Measurements from ENCODE around the gene LHX1. TPM values are rescaled to one million over a fixed set of nuclear protein-coding genes. Genes with fewer than 3 reads are reported as not detected.

The LHX1 gene
- total RNA-seq, 1 donor from 2014 or later, result not detected

- DNase-seq (ENCODE audit: low spot score), result no peak
Measured at GRCh38 chr17:36939052-36939801, 2.0 kb downstream of the LHX1 start.

GRCh38 chr17:36939802-36940312 is 2.6 kb downstream of the LHX1 start:
- DNase-seq (ENCODE audit: low spot score), result no peak

- DNase-seq (ENCODE audit: low spot score), result no peak
Measured at GRCh38 chr17:36940313-36941264, 3.3 kb downstream of the LHX1 start.

- DNase-seq (ENCODE audit: low spot score), result no peak
Measured at GRCh38 chr17:36941265-36942010, 4.2 kb downstream of the LHX1 start.

- DNase-seq (ENCODE audit: low spot score), result no peak
Measured at GRCh38 chr17:36942019-36942599, 4.8 kb downstream of the LHX1 start.

GRCh38 chr17:36942631-36943125 is 5.4 kb downstream of the LHX1 start:
- no peak for DNase-seq (ENCODE audit: low spot score)

GRCh38 chr17:36943250-36944191 is 6.2 kb downstream of the LHX1 start:
- DNase-seq (ENCODE audit: low spot score), result no peak

- DNase-seq (ENCODE audit: low spot score), result no peak
Measured at GRCh38 chr17:36944553-36944952, 7.3 kb downstream of the LHX1 start.

GRCh38 chr17:36945140-36945539 is 7.9 kb downstream of the LHX1 start:
- no peak for DNase-seq (ENCODE audit: low spot score)

GRCh38 chr17:36945959-36946725 is 8.9 kb downstream of the LHX1 start:
- DNase-seq (ENCODE audit: low spot score), result no peak

GRCh38 chr17:36946726-36947091 is 9.4 kb downstream of the LHX1 start:
- DNase-seq (ENCODE audit: low spot score), result no peak

GRCh38 chr17:36947922-36948716 is 10.8 kb downstream of the LHX1 start:
- DNase-seq (ENCODE audit: low spot score), result no peak

GRCh38 chr17:36948717-36949460 is 11.6 kb downstream of the LHX1 start, which contains the start of gene AATF:
AATF (plus strand) TSS chr17:36948954; CDS start chr17:36949126, 172 bp downstream.
- DNase-seq (ENCODE audit: low spot score), result peak; percentile 97

GRCh38 chr17:36949461-36949927 is 12.2 kb downstream of the LHX1 start:
- DNase-seq (ENCODE audit: low spot score), result no peak

- DNase-seq (ENCODE audit: low spot score), result no peak
Measured at GRCh38 chr17:36950027-36950426, 12.8 kb downstream of the LHX1 start.

GRCh38 chr17:36951084-36951789 is 14.0 kb downstream of the LHX1 start:
- no peak for DNase-seq (ENCODE audit: low spot score)

GRCh38 chr17:36971508-36971907 is 34.2 kb downstream of the LHX1 start:
- DNase-seq (ENCODE audit: low spot score), result no peak

Measured in ureter (tissue), 1 donor.